GM12874 (cell line): ENCODE data around the gene FAT2.

Source experiments
- TF ChIP-seq, protein P1 (sequence below): IDR thresholded peaks from 2 replicates; pipeline ENCODE4 v1.5.1; 2011; ENCODE audit warnings: low read depth, mild to moderate bottlenecking, control low read depth, low read length, moderate library complexity; ENCODE audit not compliant: insufficient read depth

FAT2 gene

DNA sequence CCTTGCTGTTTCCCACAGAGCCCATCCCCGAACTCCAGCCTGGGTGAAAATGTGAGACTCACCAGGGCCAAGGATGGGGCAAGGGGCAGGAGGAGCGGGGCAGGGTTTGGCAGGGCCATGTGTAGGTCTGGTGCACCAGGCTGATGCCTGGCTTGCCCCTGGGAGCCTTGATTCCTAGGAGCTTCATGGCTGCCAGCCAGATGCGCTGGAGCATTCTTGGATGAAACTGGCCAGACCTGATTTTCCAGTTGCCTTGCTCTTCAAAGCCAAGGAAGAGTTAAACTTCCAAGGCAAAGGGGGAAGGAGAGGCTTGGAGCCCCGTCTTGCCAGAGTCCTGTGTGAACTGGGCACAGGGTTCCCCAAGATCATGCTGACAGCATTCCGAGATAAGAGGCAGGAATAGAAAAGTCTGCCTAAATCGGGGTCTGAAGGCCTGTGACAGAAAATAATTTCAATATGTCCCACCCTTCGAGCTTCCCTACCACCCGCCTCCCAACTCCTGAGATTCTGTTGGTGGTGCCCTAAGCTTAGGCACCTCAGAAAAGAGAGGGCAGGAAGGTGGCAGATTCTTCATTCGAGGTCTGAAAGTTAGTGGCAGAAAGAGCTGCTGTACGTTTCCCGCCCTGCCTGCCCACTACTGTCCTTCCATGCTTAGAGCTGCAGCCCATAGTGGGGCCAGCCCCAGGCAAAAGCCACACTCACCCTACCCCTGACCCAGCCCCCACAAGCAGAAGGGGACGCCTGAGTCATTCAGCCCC, 20.4 kb downstream of the FAT2 start:
- TF ChIP-seq, protein P1, sequence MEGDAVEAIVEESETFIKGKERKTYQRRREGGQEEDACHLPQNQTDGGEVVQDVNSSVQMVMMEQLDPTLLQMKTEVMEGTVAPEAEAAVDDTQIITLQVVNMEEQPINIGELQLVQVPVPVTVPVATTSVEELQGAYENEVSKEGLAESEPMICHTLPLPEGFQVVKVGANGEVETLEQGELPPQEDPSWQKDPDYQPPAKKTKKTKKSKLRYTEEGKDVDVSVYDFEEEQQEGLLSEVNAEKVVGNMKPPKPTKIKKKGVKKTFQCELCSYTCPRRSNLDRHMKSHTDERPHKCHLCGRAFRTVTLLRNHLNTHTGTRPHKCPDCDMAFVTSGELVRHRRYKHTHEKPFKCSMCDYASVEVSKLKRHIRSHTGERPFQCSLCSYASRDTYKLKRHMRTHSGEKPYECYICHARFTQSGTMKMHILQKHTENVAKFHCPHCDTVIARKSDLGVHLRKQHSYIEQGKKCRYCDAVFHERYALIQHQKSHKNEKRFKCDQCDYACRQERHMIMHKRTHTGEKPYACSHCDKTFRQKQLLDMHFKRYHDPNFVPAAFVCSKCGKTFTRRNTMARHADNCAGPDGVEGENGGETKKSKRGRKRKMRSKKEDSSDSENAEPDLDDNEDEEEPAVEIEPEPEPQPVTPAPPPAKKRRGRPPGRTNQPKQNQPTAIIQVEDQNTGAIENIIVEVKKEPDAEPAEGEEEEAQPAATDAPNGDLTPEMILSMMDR, result no peak

DNA sequence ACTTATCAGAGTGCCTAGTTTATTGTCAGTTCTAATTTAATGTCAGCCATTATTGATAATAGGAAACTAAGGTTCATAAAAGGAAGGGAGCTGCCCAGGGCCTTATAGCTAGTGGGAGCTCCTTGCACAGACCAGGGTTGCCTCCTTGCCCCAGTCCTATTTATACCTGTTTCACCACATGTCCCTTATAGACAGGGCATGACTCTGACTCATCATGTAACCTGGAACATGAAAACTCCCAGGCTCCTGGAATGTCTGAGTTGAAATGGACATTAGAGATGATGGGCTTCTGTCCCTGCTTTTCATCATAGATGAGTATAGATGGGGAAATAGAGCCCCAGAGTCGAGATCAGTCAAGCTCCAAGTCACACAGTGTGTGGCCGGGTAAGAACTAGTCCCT, 21.1 kb downstream of the FAT2 start:
- TF ChIP-seq, protein P1, result no peak

DNA sequence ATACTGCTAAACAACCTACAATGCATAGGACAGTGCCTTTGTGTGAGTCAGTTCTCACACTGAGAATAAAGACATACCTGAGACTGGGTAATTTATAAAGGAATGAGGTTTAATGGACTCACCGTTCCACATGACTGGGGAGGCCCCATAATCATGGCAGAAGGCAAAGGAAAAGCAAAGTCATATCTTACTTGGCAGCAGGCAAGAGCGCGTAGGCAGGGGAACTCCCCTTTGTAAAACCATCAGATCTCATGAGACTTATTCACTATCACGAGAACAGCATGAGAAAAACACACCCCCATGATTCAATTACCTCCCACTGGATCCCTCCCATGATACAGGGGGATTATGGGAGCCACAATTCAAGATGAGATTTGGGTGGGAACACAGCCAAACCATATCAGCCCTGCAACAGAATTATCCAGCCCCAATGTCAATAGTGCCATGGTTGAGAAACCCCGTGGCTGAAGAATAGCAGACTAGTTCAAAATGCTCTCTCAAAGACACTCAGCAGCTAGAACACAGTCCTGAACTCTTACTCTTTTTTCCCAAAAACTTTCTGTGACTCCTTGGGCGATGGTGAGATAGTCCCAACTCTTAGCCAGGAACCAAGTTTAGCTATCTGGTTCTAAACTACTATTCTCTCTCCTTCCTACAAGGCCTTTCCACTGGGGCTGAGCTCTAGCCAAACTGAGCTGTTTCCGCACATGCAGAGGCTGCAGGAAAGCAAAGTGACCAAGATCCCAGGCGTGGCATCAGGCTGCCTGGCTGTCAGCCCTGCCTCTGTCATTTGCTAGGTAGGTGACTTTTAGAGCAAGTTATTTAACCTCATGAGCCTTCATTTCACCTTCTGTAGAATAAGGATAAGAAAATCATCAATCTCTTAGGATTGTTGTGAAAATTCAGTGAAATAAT, 21.7 kb downstream of the FAT2 start:
- TF ChIP-seq, protein P1, result no peak

DNA sequence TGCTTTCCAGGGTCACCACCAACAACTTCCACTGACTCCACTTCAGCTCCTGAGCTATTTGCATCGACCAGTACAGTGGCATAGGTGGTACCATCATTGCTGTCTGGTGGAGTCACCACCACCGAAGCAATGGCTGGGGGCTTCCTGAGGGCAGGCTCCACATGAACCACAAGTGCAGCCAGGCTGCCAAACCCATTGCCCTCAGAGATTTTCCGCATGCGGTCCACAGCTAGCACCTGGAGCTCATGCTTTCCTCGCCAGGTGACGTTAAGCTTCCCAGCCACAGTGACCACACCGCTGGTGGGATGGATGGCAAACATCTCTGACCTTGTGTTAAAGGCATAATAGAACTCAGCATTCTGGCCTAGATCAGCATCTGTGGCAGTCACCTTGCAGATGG, 23.1 kb downstream of the FAT2 start:
- TF ChIP-seq, protein P1, result no peak

DNA sequence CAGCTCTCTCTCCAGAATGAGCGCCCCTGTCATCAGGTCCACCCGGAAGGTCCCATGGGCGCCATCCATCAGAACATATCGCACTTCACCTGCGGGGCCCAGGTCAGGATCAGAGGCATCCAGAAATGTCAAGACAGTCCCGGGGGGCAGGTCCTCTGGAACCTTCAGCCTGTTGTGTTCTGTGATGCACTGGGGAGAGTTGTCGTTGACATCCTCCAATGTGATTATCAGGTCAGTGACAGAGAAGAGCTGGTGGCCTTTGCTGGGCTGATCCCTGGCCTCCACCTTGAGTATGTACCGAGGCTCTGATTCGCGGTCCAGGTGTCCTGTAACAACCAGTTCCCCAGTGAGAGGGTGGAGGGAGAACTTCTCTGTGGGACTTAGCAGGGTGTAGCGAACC, 25.2 kb downstream of the FAT2 start:
- TF ChIP-seq, protein P1, result no peak

DNA sequence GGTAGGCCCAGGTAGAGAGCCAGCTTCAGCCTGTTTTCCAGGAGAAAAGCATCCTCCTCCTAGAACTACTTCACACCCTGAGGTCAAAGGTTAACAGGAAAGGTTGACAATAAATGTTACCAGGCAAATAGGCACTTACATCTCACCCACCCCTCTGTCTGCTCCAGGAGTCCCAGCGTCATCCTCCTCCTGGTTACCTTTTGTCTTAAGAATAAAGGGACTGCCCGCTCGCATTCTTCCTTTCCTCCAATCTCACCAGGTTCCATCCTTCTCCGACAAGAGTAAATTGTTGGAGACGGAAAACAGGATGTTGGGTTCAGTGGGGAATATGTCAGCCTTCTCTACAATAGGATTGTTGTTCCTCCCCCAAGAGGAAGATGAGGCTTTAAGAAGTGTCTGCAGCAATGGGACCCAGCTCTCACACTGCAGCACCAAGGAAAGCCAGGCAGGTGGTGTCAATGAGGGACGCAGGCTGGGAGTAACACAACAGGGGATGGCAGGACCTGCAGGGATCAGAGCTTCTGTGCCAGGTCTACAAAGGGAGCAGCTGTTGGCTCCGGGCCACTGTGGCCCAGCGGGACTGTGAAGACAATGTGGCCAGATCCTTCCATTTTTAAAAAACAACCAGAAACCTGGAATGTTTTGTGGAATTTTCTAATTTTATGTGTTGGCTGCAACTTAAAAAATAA, 29.0 kb downstream of the FAT2 start:
- TF ChIP-seq, protein P1, result no peak

DNA sequence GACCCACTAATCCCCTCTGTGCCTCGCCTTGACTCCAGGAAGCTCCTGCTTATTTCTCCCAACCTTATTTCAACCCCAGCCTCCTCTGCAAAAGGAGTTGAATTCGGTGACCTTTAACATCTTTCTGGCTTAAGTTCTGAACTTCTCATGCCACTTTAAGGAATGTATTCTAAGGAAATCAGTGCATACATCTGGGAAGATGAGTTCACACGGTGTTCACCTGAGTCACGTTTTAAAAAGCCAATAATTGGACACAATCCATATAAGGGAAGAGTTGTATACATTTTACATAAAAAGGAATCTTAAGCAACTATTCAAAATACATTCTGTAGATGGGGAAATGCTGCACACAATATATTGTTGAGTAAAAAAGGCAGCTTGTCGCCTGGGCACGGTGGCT, 33.2 kb downstream of the FAT2 start:
- TF ChIP-seq, protein P1, result no peak
